ENCODE measurements around the gene RBBP8NL. TPM values are rescaled to one million over a fixed set of nuclear protein-coding genes. Genes with fewer than 3 reads are reported as not detected.

The RBBP8NL gene
- total RNA-seq, 6 experiments from 2014 or later = not detected

GRCh38 chr20:62463651-62464424 is 36.5 kb upstream of the RBBP8NL start:
- Histone ChIP-seq H3K4me1 (no peaks in the 10 kb centered on the region), H3K4me3 (no peak overlapping the region), H3K36me3 (no peaks in the 10 kb centered on the region), H3K27ac (no peak overlapping the region), H3K9me3 (no peaks in the 10 kb centered on the region), H3K27me3 (no peaks in the 10 kb centered on the region)
- ATAC-seq = no peak
- no peak for DNase-seq
- 77% methylated on average over 10 of the region's 25 CpGs for WGBS (ENCODE audit: insufficient coverage, low coverage, low lambda C conversion rate, missing lambda C conversion rate)
- intact Hi-C loops (cut with DNase I) = no loop called here
- TF ChIP-seq POLR2A (IDR thresholded peaks at IDR 0.05) (no peak), CTCF (IDR thresholded peaks at IDR 0.05) (no peak)

- TF ChIP-seq CTCF (IDR thresholded peaks at IDR 0.05) (no peak), POLR2A (IDR thresholded peaks at IDR 0.05) (no peak)
- WGBS (ENCODE audit: insufficient coverage, low coverage, low lambda C conversion rate, missing lambda C conversion rate) = 59% methylated on average over 11 of the region's 15 CpGs
- no peaks in the 10 kb centered on the region for H3K9me3 ChIP-seq
- no peaks in the 10 kb centered on the region for H3K4me1 ChIP-seq
- no peaks in the 10 kb centered on the region for H3K27me3 ChIP-seq
- no peak for ATAC-seq
- H3K27ac ChIP-seq = no peak overlapping the region
- no peaks in the 10 kb centered on the region for H3K36me3 ChIP-seq
- intact Hi-C loops (cut with DNase I) = no loop called here
- no peak for DNase-seq
- no peak overlapping the region for H3K4me3 ChIP-seq
These were observed 35.7 kb upstream of the RBBP8NL start for GRCh38 chr20:62462976-62463592.

- Histone ChIP-seq H3K27me3 (no peaks in the 10 kb centered on the region), H3K36me3 (no peaks in the 10 kb centered on the region), H3K4me3 (no peak overlapping the region), H3K27ac (no peak overlapping the region), H3K4me1 (no peaks in the 10 kb centered on the region), H3K9me3 (no peaks in the 10 kb centered on the region)
- TF ChIP-seq POLR2A (IDR thresholded peaks at IDR 0.05) (no peak), CTCF (IDR thresholded peaks at IDR 0.05) (no peak)
- DNase-seq (no peak), ATAC-seq (no peak)
- 86% methylated on average over 8 of the region's 13 CpGs for WGBS (ENCODE audit: insufficient coverage, low coverage, low lambda C conversion rate, missing lambda C conversion rate)
- intact Hi-C loops (cut with DNase I) = no loop called here
These were observed 34.5 kb upstream of the RBBP8NL start for GRCh38 chr20:62461834-62462233.

GRCh38 chr20:62461157-62461556 is 33.8 kb upstream of the RBBP8NL start:
- Histone ChIP-seq H3K4me1 (no peaks in the 10 kb centered on the region), H3K27ac (no peak overlapping the region), H3K27me3 (no peaks in the 10 kb centered on the region), H3K36me3 (no peaks in the 10 kb centered on the region), H3K4me3 (no peak overlapping the region), H3K9me3 (no peaks in the 10 kb centered on the region)
- WGBS (ENCODE audit: insufficient coverage, low coverage, low lambda C conversion rate, missing lambda C conversion rate) = 48% methylated on average over 8 of the region's 10 CpGs
- TF ChIP-seq POLR2A (IDR thresholded peaks at IDR 0.05) (no peak), CTCF (IDR thresholded peaks at IDR 0.05) (no peak)
- ATAC-seq = no peak
- no peak for DNase-seq
- intact Hi-C loops (cut with DNase I) = no loop called here
